H9 (cell line): ENCODE data around the gene TRPM3. TPM values are rescaled to one million over a fixed set of nuclear protein-coding genes. Genes with fewer than 3 reads are reported as not detected.

Experiments used
- DNase-seq: peaks from one replicate; pipeline ENCODE4 v3.0.0-alpha.2; 2017
- H2AFZ ChIP-seq: one replicate; pipeline ENCODE4 v1.6.1; 2013; ENCODE audit warnings: mild to moderate bottlenecking, low read length, control low read depth, moderate library complexity
- H2AK5ac ChIP-seq: 2 replicates; pipeline ENCODE4 v1.6.1; 2013; ENCODE audit warnings: low read length, control low read depth, mixed read lengths; ENCODE audit not compliant: insufficient read length
- H2BK120ac ChIP-seq: one replicate; pipeline ENCODE4 v1.6.1; 2013; ENCODE audit warnings: low read depth, mild to moderate bottlenecking, low read length, control low read depth, inconsistent platforms; ENCODE audit not compliant: poor library complexity, severe bottlenecking
- H2BK12ac ChIP-seq: 2 replicates; pipeline ENCODE4 v1.6.1; 2013; ENCODE audit warnings: low read length, control low read depth, mixed read lengths, low read depth; ENCODE audit not compliant: insufficient read length
- H2BK15ac ChIP-seq: 2 replicates; pipeline ENCODE4 v1.6.1; 2013; ENCODE audit warnings: low read depth, low read length, control low read depth
- H2BK20ac ChIP-seq: one replicate; pipeline ENCODE4 v1.6.1; 2013; ENCODE audit warnings: low read depth, mild to moderate bottlenecking, low read length, control low read depth, inconsistent platforms; ENCODE audit not compliant: poor library complexity, severe bottlenecking
- H2BK5ac ChIP-seq: 2 replicates; pipeline ENCODE4 v1.6.1; 2013; ENCODE audit warnings: low read length, control low read depth, mixed read lengths; ENCODE audit not compliant: insufficient read length
- H3K14ac ChIP-seq: 2 replicates; pipeline ENCODE4 v1.6.1; 2013; ENCODE audit warnings: low read length, control low read depth; ENCODE audit not compliant: insufficient read depth
- H3K18ac ChIP-seq: 2 replicates; pipeline ENCODE4 v1.6.1; 2013; ENCODE audit warnings: low read depth, mild to moderate bottlenecking, mixed read lengths, low read length, control low read depth; ENCODE audit not compliant: insufficient read length
- H3K23ac ChIP-seq: 2 replicates; pipeline ENCODE4 v1.6.1; 2013; ENCODE audit warnings: low read length, control low read depth, mixed read lengths, low read depth; ENCODE audit not compliant: insufficient read length
- H3K23me2 ChIP-seq: 2 replicates; pipeline ENCODE4 v1.6.1; 2013; ENCODE audit warnings: low read depth, mild to moderate bottlenecking, mixed read lengths, low read length, control low read depth; ENCODE audit not compliant: insufficient read length, poor library complexity, severe bottlenecking
- H3K27ac ChIP-seq: 2 replicates; pipeline ENCODE4 v1.5.1; 2013; ENCODE audit warnings: low read length, control low read depth, mixed read lengths, low read depth; ENCODE audit not compliant: insufficient read length
- H3K27me3 ChIP-seq: 2 replicates; pipeline ENCODE4 v1.6.1; 2013; ENCODE audit warnings: low read length, control low read depth, inconsistent platforms; ENCODE audit not compliant: insufficient read depth
- H3K4ac ChIP-seq: 2 replicates; pipeline ENCODE4 v1.6.1; 2013; ENCODE audit warnings: low read depth, mild to moderate bottlenecking, control low read depth, inconsistent platforms, low read length, moderate library complexity
- H3K4me1 ChIP-seq: 2 replicates; pipeline ENCODE4 v1.6.1; 2013; ENCODE audit warnings: low read length, control low read depth, inconsistent platforms; ENCODE audit not compliant: insufficient read depth
- H3K4me2 ChIP-seq: 2 replicates; pipeline ENCODE4 v1.6.1; 2013; ENCODE audit warnings: low read length, control low read depth, mixed read lengths; ENCODE audit not compliant: insufficient read length, insufficient read depth
- H3K56ac ChIP-seq: 2 replicates; pipeline ENCODE4 v1.6.1; 2013; ENCODE audit warnings: low read depth, mild to moderate bottlenecking, mixed read lengths, low read length, control low read depth; ENCODE audit not compliant: insufficient read length
- H3K79me1 ChIP-seq: 2 replicates; pipeline ENCODE4 v1.6.1; 2013; ENCODE audit warnings: low read depth, mild to moderate bottlenecking, moderate library complexity, low read length, control low read depth, inconsistent platforms; ENCODE audit not compliant: insufficient read depth, poor library complexity, severe bottlenecking
- H3K79me2 ChIP-seq: 2 replicates; pipeline ENCODE4 v1.6.1; 2013; ENCODE audit warnings: low read length, control low read depth, inconsistent platforms; ENCODE audit not compliant: insufficient read depth
- H3K9ac ChIP-seq: 2 replicates; pipeline ENCODE4 v1.6.1; 2013; ENCODE audit warnings: low read length, control low read depth, mixed read lengths; ENCODE audit not compliant: insufficient read length; ENCODE audit errors: extremely low read depth
- H3K9me3 ChIP-seq: one replicate; pipeline ENCODE4 v1.6.1; 2013; ENCODE audit warnings: low read depth, low read length, inconsistent platforms; ENCODE audit not compliant: control insufficient read depth
- H3T11ph ChIP-seq: one replicate; pipeline ENCODE4 v1.6.1; 2013; ENCODE audit warnings: mild to moderate bottlenecking, low read length, control low read depth, inconsistent platforms
- H4K20me1 ChIP-seq: one replicate; pipeline ENCODE4 v1.6.1; 2013; ENCODE audit not compliant: control insufficient read depth, insufficient read length, insufficient read depth
- H4K5ac ChIP-seq: 2 replicates; pipeline ENCODE4 v1.6.1; 2013; ENCODE audit warnings: low read depth, mild to moderate bottlenecking, mixed read lengths, low read length, control low read depth; ENCODE audit not compliant: insufficient read length
- H4K8ac ChIP-seq: replicated peaks from 2 replicates; pipeline ENCODE4 v1.6.1; 2013; ENCODE audit warnings: low read length, control low read depth, mixed read lengths, low read depth; ENCODE audit not compliant: insufficient read length
- H4K91ac ChIP-seq: 2 replicates; pipeline ENCODE4 v1.6.1; 2013; ENCODE audit warnings: low read depth, mild to moderate bottlenecking, moderate library complexity, mixed read lengths, low read length, control low read depth; ENCODE audit not compliant: insufficient read length
- H3K27ac Mint-ChIP-seq, 3 experiments: 2 replicates in 2 of 3; 3 replicates in 1 of 3; pipeline ENCODE4 v1.8.0; 2020 to 2021; ENCODE audit warnings: mixed read lengths in 3 of 3, mild to moderate bottlenecking in 1 of 3, moderate library complexity in 1 of 3
- H3K27me3 Mint-ChIP-seq: 2 replicates; pipeline ENCODE4 v1.8.0; 2021; ENCODE audit warnings: low read depth, mild to moderate bottlenecking, moderate library complexity, mixed read lengths
- H3K36me3 Mint-ChIP-seq, 3 experiments: 2 replicates in 2 of 3; 3 replicates in 1 of 3; pipeline ENCODE4 v1.8.0; 2020 to 2021; ENCODE audit warnings: low read depth in 3 of 3, mixed read lengths in 3 of 3; ENCODE audit not compliant: insufficient read depth in 1 of 3
- H3K4me1 Mint-ChIP-seq, 2 experiments: 2 replicates each; pipeline ENCODE4 v1.8.0; 2020; ENCODE audit warnings: mixed read lengths in 2 of 2
- H3K4me3 Mint-ChIP-seq, 2 experiments: 2 replicates in 1 of 2; 3 replicates in 1 of 2; pipeline ENCODE4 v1.8.0; 2020 to 2021; ENCODE audit warnings: mild to moderate bottlenecking in 2 of 2, mixed read lengths in 2 of 2, moderate library complexity in 1 of 2
- H3K9me3 Mint-ChIP-seq, 2 experiments: 2 replicates in 1 of 2; 3 replicates in 1 of 2; pipeline ENCODE4 v1.8.0; 2020; ENCODE audit warnings: mild to moderate bottlenecking in 2 of 2, mixed read lengths in 2 of 2, moderate library complexity in 1 of 2
- CTCF ChIP-seq: fragments of 200-600 bp; sonication (generic); conservative IDR thresholded peaks from 3 replicates; pipeline ENCODE4 v1.8.0; 2021; ENCODE audit warnings: antibody characterized with exemption, mild to moderate bottlenecking
- WGBS: extraction: QIAGEN DNeasy Blood & Tissue Kit; methylation state at CpG from one replicate; pipeline ENCODE4 v1.1.7; 2013; ENCODE audit warnings: missing lambda C conversion rate, low lambda C conversion rate, mixed read lengths; ENCODE audit not compliant: insufficient read length; ENCODE audit errors: extremely low coverage; 5-methylcytosine and 5-hydroxymethylcytosine counted together
- total RNA-seq: library from RNA; stranded (reverse); gene quantifications from 2 replicates; pipeline ENCODE4 v1.2.1, GENCODE V29; 2021

TRPM3 gene
- total RNA-seq, 1 experiment from 2014 or later, result 10.3 TPM

- Histone ChIP-seq H3K23me2 (no peaks in the 10 kb centered on the region), H3K79me1 (no peaks in the 10 kb centered on the region), H3K4me1 (no peaks in the 10 kb centered on the region; the same call in 1 of the 2 replicates), H4K8ac (no peak overlapping the region), H3K14ac (no peak overlapping the region), H3T11ph (no peak overlapping the region), H4K5ac (no peak overlapping the region), H3K56ac (no peak overlapping the region), H2AK5ac (no peak overlapping the region), H3K79me2 (no peaks in the 10 kb centered on the region), H2BK5ac (no peak overlapping the region), H2AFZ (no peak overlapping the region), H3K23ac (no peak overlapping the region), H3K18ac (no peak overlapping the region), H2BK12ac (no peak overlapping the region), H3K27ac (no peak overlapping the region), H2BK20ac (no peak overlapping the region), H3K27me3 (no peaks in the 10 kb centered on the region), H2BK120ac (no peak overlapping the region), H3K4ac (no peak overlapping the region), H2BK15ac (no peak overlapping the region), H3K4me2 (no peak overlapping the region), H3K9ac (no peak overlapping the region), H4K20me1 (no peaks in the 10 kb centered on the region), H3K9me3 (no peaks in the 10 kb centered on the region), H4K91ac (no peak overlapping the region)
- no peak for TF ChIP-seq CTCF
- WGBS, result no CpG with 5 or more reads among the region's 4 CpGs
- peak overlapping the region in 2 of 3 experiments; percentile 9 to 94; a peak in 2 of 7 replicates for H3K27ac Mint-ChIP-seq
- H3K36me3 Mint-ChIP-seq, result no peaks in the 10 kb centered on the region
- peaks cover 41 to 47% of the 10 kb centered on the region in 2 experiments for H3K4me1 Mint-ChIP-seq
- DNase-seq, result no peak
- no peak overlapping the region for H3K4me3 Mint-ChIP-seq
- H3K27me3 Mint-ChIP-seq, result no peaks in the 10 kb centered on the region
- no peaks in the 10 kb centered on the region for H3K9me3 Mint-ChIP-seq
These were observed 169.4 kb downstream of the TRPM3 start for GRCh38 chr9:70951749-70952727.
